Bone marrow (tissue), 2 donors: ENCODE data around the gene CHTF18.
A peak's percentile ranks its signal among the peaks of the same experiment; 100 is the strongest.

ENCODE experiments used
- DNase-seq, 2 donors: peaks; one replicate each; lab custom pipeline; 2025; lab: John Stamatoyannopoulos, UW

The CHTF18 gene

GRCh38 chr16:794091-794822 lies 5.8 kb downstream of the CHTF18 start:
- DNase-seq: no peak

DNA sequence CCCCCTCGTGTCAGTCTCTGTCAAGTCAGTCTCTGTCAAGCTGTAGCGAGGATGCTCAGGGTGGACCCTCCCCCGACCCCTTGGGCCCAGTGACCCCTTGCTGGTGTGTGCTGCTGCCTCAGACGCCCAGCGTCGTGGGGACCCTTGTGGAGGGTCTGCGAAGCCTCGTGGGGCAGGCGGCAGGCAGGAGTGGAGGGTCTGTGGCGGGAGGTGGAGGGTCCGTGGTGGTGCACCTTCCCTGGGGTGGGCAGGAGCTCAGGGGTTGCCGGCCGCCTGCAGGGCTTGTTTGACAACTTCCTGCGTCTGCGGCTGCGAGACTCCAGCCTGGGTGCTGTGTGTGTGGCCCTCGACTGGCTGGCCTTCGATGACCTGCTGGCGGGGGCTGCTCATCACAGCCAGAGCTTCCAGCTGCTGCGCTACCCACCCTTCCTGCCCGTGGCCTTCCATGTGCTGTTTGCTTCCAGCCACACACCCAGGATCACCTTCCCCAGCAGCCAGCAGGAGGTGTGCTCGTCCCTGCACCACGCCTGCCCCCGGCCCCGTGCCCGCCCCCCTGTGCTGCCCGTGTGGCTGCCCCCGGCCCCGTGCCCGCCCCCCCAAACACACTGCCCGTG lies 6.5 kb downstream of the CHTF18 start:
- no peak for DNase-seq

DNA sequence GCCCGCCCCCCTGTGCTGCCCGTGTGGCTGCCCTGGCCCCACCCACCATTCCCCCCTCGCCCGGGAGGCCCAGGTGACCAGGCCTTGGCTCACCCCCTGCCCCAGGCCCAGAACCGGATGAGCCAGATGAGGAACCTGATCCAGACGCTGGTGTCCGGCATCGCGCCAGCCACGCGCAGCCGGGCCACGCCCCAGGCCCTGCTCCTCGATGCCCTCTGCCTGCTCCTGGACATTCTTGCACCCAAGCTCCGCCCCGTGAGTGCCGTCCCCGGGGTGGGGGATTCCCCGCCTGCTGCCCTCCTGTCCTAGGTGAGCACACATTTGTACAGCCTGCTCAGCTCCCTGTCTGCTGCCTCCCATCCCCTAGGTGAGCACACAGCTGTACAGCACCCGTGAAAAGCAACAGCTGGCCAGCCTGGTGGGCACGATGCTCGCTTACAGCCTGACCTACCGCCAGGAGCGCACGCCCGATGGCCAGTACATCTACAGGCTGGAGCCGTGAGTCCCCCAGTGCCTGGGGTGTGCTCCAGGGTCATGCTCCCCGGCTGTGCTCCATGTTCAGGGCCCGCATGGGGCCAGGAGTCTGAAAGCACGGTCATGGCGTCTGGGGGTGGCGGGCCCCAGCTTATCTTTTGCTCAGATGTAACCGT lies 7.3 kb downstream of the CHTF18 start:
- no peak for DNase-seq

DNA sequence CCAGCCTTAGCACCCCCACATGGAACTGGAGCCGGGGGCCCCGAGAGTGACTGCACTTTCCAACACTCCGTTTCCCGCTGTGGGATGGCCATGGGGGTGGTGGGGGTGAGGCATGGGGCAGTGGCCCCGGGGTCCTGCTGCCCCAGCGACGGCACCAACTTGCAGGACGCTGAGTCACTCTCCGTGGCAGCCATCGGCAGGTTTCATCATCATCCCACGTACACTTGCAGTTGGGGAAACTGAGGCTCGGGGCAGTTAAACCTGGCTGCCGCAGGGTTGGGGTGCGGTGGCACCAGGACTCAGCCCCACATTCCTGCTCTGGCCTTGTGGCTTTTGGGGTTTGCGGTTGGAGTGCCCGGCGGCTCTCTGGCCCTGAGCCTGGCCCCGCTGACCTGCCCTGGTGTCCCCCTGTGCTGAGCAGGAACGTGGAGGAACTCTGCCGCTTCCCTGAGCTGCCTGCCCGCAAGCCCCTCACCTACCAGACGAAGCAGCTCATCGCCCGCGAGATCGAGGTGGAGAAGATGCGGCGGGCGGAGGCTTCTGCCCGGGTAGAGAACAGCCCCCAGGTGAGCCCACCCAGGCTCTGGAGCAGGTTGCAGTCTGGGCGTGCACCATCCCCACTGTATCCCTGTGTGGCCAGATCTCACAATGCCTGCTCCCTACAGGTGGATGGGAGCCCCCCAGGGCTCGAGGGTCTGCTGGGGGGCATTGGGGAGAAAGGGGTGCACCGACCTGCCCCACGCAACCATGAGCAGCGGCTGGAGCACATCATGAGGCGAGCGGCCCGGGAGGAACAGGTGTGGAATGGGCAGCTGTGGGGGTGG lies 8.1 kb downstream of the CHTF18 start:
- no peak for DNase-seq

- no peak for DNase-seq
Observed at GRCh38 chr16:797120-797420, 8.7 kb downstream of the CHTF18 start.

- DNase-seq: no peak
Observed at GRCh38 chr16:797686-798085, 9.3 kb downstream of the CHTF18 start.

DNA sequence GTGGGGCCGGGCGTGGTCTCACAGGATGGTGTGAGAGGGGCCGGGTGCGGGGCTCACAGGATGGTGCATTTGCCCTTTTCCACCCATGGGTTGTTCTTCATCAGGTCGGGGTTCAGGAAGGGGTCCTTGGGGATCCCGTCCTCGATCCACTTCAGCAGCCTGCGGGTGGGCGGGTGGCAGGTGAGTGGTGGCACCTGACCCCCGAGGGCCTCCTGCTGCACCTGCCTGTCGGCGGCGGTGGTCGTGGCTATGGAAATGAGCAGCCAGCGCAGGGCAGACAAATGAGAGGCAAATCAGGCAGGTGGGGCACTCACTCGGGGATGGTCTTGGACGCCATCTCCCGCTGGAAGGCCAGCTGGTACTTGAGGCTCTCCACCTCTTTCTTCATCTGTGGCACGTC lies 10.2 kb downstream of the CHTF18 start:
- DNase-seq: no peak

GRCh38 chr16:799111-799947 lies 10.9 kb downstream of the CHTF18 start:
- no peak for DNase-seq

DNA sequence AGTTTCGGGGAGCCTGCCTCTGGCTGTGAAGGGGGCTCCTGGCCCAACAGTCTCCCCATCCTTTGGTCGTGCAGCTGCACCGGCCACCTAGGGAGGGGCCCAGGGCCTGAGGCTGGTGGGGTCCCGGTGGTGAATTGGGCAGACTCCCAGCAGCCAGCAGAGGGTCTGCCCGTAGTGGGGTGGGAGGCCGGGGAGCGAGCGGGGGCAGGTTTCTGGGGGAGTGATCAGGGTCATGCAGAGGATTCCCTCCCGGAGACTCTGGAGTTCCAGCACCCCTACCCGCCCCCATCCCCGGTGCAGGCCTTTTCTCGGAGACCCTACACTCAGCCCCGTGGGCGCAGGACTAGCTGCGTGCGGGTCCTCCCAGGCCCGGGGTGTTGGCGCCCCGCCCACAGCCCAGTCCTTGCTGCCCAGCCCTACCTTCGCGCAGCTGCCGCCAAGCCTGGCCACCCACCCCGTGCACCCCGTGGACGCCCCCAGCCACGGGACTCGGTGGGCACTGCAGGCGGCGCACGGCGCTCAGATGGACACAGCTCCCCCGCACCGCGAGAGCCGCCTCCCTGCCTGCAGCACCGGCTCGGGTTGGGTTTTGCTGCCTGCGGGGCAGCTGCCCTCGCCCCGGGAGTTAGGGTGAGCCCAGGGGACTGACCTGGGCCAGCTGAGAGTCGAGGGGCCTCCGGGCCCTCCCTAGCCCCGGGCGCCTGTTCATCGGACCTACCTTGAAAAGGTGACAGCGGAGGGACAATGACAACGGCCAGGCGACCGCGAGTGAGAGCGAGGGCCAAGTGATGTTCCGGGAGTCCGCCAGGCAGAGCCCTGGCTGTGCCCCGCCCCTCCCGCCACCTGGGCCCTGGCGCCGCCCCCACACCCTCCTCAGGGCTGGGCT lies 11.8 kb downstream of the CHTF18 start, which contains the start of gene GNG13:
Gene GNG13, minus strand, starts transcription at position 787 of the 886 bp plus-strand sequence. CDS start 1,657 bp downstream, outside the sequence.
- DNase-seq: no peak

GRCh38 chr16:800834-801511 lies 12.6 kb downstream of the CHTF18 start:
- no peak for DNase-seq

GRCh38 chr16:801584-802363 lies 13.4 kb downstream of the CHTF18 start:
- no peak for DNase-seq

GRCh38 chr16:802461-802860 lies 14.0 kb downstream of the CHTF18 start:
- DNase-seq: no peak

DNA sequence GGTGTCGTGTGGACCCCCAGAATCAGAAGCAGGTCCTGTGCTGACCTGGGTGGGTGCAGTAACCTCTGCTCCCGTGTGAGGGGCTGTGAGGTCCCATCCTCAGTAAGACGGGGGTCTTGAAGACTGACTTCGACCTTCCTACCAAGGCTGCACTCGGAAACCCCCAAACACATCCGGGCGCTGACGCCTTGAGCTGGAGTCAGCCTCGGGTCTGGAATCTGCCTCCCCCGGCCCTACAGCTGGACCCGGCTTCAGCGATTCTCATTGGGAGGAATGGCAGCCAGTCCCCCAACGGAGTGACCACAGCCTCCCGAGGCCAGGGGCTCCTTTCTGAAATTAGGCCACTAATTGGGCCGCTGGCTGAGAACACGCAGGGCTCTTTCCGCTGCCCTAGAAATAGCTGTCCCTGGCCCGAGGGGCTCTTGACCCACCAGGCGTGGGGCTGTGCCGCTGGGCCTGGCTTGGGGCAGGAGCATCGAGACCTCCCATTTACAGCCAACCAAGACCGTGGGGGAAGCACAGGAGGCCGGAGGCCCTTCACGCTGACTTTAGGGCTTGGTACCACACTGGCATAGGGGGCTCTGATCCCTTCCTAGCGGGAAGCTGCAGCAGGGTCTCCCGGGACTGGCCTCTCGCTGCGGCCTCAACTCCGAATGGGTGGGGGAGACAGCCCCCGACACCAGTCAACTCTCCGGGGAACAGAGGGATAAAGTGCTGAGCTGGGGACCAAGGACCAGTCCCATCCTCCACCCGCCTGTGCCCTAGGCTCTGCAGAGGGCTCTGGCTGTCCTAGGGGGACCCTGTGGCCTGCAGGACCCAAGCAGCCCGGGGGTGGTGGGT lies 14.7 kb downstream of the CHTF18 start:
- DNase-seq: no peak

GRCh38 chr16:803754-804080 lies 15.3 kb downstream of the CHTF18 start:
- DNase-seq: no peak

GRCh38 chr16:804193-805048 lies 16.0 kb downstream of the CHTF18 start:
- no peak for DNase-seq

GRCh38 chr16:805474-805873 lies 17.1 kb downstream of the CHTF18 start:
- DNase-seq: no peak

DNA sequence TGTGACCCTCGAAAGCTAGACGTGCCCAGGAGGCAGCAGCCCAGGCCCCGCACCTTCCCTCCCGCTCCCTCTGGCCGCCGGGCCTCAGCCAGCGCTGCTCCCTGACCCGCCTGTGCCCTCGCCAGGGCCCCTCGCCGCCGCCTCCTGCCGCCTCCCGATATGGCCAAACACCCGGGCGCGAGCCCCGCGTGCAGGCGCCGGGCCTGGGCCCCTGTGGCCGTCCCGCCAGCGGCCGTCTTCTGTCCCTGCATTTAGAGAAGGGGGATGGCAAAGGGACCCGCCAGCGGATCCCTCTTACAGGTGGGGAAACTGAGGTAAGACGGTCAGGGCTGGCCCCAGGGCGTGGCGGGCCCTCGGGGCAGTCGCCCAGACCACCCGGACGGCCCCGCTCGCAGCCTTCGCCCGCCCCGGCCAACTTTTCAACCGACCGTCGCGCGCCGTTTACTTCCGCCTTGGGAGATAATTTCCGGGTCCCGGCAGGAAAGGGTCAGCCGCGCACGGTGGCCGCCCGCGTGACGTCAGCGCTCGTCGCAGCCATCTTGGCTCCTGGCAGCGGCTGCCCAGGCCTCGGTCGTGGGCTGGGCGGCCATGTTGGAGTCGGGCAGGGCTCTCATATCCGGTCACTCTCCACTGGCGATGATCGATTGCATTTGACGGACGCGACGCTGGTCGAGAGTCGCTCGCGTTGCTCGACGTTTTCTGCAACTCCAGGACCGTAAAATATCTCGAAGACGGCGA lies 19.1 kb downstream of the CHTF18 start:
- DNase-seq: peak; percentile 55 to 67
